Putamen (tissue), 1 donor: ENCODE results near the gene KRT6C.
"Not testable (repeated sequence)": the region's sequence is repeated elsewhere in the genome, so short reads cannot be mapped to it uniquely, and the experiment has no call there.

Experiments
- DNase-seq: peaks from one replicate; pipeline ENCODE4 v3.0.0-alpha.2; 2016; ENCODE audit warnings: low spot score

Gene KRT6C

DNA sequence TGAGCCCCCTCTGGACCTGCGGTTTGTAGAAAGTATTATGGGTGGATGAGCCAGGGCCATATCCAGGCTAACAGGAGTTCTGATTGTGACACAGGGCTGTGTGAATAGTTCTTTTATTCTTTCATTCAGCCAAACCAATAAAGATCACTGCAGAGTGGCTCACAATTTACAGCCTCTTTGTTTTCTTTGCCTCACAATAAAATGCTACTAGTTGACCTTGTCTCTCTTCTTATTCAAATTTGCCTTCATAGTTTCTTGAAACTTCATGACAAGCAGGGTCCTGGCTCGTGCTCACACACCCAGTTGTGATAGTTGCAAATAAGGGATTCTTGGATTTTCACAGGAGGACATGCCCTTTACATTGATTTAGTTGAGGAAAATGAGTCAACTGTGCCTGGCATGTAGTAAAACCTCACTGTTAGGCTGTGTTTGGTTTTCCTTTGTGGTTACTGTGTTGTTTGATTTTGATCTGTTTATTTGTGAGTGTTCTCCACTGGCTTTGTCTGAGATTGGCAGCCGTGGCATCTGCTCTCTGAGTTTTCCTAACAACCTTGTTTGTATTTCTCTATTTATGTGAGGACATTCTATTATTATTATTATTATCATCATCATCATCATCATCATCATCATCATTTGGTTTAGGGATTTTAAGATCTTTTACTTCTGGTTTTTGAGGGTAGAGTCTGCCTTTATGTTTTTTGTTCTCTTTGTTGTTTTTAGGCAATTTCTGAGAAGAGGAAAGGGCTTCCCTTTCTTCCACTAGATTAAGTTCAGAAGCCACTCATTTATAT is 19.0 kb downstream of the KRT6C start:
- DNase-seq, result no peak

DNA sequence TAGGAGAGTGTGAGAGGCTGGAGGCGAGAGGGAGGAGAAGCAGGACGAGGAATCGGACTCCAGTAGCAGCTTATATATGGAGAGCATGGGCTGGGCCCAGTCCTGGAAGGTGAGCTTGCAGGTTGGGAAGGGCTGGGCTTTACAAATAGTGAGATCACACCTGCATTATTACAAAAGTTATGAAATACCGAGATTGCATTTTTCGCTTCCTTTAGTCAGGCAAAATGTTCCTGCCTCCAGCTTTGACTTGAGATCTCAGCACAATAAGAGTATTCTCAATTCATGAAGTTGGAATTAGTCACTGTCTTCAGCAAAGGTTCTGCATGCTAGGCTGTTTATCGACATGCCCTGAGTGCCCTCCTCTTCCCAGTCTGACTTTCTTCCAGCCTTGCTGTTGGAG is 21.5 kb downstream of the KRT6C start, which contains the start of gene KRT6B:
KRT6B (minus strand) TSS at position 46 of the 400 bp plus-strand sequence. CDS start 68 bp downstream, outside the sequence.
- no peak for DNase-seq

DNA sequence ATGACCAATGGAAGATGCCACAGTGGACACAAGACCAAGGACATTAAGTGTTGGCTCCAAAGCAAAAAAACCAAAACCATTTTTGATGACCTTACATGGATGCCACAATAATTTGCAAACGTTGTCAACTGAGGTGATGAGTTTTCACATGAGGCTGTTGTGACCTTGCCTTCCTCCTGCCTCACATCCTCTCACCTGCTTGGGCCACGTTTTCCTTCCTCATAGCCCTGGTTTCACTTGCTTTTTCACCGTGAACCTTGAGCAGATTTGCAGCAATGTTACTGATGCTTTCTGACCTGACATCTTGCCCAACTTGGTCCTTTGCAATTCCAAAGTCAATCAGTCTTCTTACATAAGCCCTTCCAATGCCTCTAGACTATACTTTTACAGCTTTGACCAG is 25.4 kb downstream of the KRT6C start:
- DNase-seq, result no peak

- not testable (repeated sequence) for DNase-seq
These were observed 26.4 kb downstream of the KRT6C start for GRCh38 chr12:52447196-52447595.

GRCh38 chr12:52446367-52447045 is 27.1 kb downstream of the KRT6C start:
- DNase-seq, result no peak

DNA sequence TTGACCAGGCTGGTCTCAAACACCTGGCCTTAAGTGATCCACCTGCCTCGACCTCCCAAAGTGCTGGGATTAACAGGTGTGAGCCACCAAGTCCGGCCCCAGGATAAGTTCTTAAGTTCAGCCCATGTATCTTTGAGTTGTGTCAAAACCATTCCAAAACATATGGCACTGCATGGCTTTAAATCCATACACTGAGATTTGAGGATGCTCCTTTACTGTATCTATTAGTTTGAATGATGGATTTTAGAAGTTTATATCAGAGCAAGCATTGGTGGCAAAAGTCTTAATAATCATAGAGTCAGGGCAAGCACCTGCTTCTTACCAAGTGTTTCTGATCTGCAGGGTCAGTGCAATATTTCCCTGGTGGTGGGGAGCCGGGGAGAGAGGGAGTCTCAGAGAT is 27.7 kb downstream of the KRT6C start:
- no peak for DNase-seq

- no peak for DNase-seq
These were observed 28.7 kb downstream of the KRT6C start for GRCh38 chr12:52444647-52445595.

DNA sequence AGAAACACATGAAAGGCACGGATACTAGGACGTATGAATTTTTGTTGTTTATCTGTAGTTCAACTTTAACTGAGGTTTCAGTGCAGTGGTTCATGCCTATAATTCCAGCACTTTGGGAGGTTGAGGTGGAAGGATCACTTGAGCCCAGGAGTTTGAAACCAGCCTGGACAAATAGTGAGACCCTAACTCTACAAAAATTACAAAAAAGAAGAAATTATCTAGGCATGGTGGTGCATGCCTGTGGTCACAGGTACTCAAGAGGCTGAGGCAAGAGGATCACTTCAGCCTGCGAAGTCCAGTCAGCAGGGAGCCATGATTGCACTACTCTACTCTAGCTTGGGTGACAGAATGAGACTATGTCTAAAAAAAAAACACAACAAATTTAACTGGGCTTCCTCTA is 29.6 kb downstream of the KRT6C start:
- no peak for DNase-seq

DNA sequence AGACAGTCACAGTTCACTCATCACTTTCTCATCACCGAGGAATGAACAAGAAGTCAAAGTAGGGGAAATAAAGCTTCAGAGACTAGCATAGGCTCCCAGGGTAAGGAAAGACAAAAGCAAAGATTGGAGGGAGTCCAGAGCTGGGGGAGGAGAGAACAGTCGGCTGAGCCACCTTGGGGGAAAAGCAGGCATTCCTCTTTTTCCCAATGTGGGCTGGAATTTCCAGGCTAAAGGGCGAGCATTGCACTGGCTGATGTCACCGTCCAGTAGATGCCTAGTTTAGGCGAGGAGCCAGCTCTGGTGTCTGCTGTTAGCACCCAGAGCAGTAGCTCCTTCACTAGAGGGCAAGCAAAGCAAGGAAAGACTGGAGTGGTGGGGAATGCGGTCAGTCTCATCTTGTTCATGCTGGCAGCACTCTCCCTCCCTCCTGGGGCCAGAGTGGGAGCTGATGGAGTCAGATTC is 31.0 kb downstream of the KRT6C start:
- DNase-seq, result no peak

- DNase-seq, result no peak
These were observed 32.2 kb downstream of the KRT6C start for GRCh38 chr12:52441320-52441911.

DNA sequence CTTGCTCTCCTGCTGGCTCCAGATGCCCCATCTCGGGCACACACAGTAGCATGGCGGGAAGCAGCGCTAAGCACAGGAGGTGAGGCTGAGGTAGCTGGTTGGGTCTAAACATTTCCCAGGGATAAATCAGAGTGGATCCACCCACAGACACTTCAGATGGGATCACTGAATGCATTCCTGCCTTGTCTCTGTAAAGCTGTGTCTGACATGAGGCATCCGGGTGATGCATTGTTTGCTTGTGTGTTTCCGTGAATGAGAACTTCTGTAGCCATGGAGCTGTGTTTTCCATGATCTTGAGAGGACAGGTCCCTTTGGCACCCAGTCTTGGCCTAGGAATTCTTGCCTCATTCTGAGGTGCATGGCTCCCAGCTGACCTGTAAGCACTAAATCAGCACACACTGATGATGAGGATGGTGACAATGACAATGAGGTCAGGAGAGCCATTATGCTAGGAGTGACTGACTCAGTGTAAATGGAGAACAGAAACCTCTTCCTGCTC is 32.7 kb downstream of the KRT6C start:
- no peak for DNase-seq

DNA sequence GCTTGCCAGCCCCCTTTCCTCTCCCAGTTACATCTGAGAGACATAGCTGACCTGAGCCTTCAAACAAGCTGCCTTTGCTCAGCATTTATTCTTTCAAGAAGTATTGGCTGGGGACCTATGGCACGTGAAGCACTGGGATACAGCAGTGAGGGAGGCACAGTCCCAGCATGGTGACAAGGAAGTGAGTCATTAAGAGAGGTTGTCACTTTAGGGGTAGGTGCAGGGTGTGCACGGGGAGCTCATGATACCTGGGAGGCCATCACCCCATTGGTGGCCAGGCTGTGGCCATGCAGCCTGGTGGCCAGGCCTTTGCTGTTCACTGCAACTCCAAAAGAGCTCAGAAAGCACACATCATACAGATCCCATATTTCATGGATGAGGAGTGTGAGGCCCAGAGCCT is 33.8 kb downstream of the KRT6C start:
- no peak for DNase-seq

- DNase-seq, result no peak
These were observed 34.2 kb downstream of the KRT6C start for GRCh38 chr12:52439420-52439819.

DNA sequence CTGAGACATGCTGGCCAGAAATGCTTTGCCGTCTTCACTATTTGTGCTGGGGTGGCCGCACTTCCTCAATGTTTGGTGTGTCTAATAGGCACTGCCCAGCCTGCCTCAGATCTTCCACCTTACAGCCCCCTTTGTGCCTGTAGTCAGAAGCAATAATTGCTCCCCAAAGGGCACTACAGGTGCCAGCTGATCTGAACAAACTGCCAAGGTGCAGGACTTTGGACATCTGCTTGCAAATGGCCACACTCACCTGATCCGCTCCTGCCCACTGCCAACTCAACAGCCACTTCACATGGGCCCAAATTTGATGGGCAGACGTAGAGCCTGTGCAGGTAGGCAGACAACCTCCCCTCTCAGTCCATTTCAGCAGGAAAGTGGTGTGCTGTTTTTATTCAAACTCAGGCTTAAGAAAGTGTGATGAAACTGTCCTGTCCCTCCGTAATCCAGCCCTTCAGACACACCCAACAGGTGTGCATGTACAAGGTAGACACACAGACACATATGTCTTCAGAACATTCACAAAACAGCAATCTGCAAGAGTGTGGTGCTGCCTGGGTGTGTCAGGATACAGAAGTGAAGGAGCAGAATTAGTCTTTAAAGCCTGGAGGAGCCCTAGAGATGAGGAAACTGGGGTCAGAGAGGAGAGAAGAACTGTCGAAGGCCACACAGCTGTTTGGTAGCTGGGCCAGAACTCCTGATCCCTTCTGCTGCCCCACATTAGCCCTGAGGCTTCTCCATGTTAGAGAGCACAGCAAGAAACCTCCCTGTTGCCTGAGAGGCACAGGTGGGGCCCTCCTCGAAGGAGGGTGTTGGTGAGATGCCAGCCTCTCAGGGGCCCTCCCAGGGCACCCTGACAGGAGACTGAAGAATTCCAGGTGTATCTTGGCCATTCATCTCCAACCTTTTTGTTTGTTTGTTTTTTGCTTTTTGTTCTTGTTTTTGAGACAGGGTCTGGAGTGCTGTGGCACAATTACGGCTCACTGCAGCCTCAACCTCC is 35.0 kb downstream of the KRT6C start:
- no peak for DNase-seq

DNA sequence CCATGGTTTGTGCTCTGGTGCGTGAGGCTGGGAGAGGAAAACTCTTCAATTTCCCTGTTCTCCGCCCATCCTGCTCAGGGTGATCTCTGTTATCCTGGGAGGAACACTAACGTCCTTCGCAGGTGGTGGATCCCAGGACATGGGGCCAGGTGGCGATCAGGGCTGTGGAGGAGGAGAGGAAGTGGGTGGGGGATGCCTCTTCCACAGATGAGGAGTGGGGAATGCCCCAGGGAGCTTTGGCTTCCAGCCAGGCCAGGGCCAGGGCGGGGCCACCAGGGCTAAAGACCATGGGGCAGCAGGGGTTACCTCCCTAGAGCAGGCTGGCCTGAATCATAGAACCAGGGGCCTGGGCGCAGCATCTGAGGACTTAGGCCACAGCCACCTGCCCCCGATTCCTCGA is 36.1 kb downstream of the KRT6C start:
- no peak for DNase-seq

DNA sequence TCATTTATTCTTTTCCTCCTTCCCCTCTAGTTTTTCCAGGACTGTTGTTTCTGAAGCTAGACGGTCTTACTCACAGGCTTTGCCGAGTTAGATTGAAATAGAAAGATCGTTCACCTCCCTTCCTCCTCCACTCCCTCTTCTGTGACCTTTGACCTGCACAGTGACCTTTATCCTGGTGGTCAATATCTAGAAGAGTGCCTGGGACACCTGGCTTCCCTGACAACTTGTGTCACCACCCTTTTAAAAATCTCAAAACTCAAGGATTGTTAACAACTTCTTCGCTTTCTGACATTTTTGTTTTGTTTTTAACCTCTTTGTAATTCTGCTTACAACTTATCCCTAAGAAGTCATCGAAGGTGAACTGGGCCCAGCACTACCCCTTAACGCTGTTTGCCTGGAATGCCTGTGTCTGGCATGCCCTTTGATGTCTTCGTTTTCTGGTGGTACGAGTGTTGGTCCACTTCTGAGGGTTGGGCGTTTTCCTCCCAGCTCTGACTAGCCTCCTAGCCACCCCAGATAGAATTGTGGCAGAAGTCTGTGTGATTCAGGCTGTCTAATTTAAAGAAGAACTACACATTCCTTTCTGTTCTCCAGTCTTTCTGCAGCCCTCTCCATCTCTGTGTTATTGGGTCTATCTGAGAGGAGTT is 36.7 kb downstream of the KRT6C start:
- no peak for DNase-seq

GRCh38 chr12:52436000-52436827 is 37.4 kb downstream of the KRT6C start:
- DNase-seq, result no peak

DNA sequence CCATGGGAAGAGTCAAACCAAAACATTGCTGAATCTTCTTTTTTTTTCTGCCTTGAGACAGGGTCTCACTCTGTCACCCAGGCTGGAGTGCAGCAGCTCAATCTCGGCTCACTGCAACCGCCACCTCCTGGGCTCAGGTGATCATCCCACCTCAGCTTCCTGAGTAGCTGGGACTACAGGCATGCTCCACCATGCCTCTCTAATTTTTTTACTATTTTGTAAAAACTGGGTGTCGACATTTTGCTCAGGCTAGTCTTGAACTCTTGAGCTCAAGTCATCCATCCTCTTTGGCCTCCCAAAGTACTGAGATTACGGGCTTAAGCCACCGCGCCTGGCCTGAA is 38.0 kb downstream of the KRT6C start:
- no peak for DNase-seq
